Dendritic cell treated with granulocyte-macrophage colony-stimulating factor and Interleukin-4, amounts not matched to agents 40 ng/mL and 50 ng/mL, for 4 days (primary cell): Measurements from ENCODE around the gene ASAP2.

Experiments
- H3K27ac Mint-ChIP-seq: one replicate; pipeline ENCODE4 v1.8.0; 2022; ENCODE audit warnings: mild to moderate bottlenecking, mixed read lengths
- H3K27me3 Mint-ChIP-seq: one replicate; pipeline ENCODE4 v1.8.0; 2022; ENCODE audit warnings: mild to moderate bottlenecking, mixed read lengths
- H3K36me3 Mint-ChIP-seq: one replicate; pipeline ENCODE4 v1.8.0; 2022; ENCODE audit warnings: low read depth, mixed read lengths
- H3K4me1 Mint-ChIP-seq: one replicate; pipeline ENCODE4 v1.8.0; 2022; ENCODE audit warnings: low read depth, mixed read lengths
- H3K4me3 Mint-ChIP-seq: one replicate; pipeline ENCODE4 v1.8.0; 2022; ENCODE audit warnings: mild to moderate bottlenecking, moderate library complexity, mixed read lengths
- H3K9me3 Mint-ChIP-seq: one replicate; pipeline ENCODE4 v1.8.0; 2022; ENCODE audit warnings: mixed read lengths
- intact Hi-C: fragments of 100-400 bp; cut with micrococcal nuclease; formaldehyde crosslinking; loops from one replicate; pipeline ENCODE4 v1.15.0; 2022

ASAP2 gene

DNA sequence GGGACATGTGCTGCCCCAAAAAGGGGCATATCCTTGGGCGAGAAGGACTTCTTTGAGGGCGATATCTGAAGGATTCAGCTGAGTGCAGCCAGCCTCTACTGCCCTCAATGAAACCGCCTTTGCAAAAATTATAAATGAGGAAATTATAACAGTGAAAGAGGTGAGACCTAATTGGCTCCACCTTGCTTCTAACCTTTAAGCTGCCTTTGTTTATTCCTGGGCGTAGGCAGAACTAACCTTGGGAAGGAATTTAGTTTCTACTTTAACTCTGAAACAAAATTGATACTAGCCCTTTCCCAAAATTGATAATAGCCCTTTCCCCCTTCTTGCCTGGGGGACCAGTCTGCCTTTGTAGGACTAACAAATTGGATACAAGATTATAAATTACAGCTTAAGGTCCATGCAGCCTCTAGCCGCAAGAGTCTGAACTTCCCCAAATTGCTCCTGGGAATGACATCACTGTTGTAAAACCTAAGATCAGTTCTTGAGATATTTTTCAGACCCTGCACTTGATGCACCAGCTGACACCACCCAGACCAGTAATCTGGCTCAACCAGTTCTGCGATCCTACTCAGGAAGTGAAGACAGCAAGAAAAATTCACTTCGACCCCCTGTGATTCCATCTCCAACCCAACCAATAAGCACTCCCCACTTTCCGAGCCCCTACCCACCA is 36.0 kb upstream of the ASAP2 start:
- Mint-ChIP-seq H3K27ac (peak overlapping the region; percentile 99), H3K27me3 (no peaks in the 10 kb centered on the region), H3K36me3 (peaks cover 5% of the 10 kb centered on the region), H3K4me3 (no peak overlapping the region), H3K4me1 (peaks cover 74% of the 10 kb centered on the region), H3K9me3 (no peaks in the 10 kb centered on the region)
- intact Hi-C loops, result no loop called here

DNA sequence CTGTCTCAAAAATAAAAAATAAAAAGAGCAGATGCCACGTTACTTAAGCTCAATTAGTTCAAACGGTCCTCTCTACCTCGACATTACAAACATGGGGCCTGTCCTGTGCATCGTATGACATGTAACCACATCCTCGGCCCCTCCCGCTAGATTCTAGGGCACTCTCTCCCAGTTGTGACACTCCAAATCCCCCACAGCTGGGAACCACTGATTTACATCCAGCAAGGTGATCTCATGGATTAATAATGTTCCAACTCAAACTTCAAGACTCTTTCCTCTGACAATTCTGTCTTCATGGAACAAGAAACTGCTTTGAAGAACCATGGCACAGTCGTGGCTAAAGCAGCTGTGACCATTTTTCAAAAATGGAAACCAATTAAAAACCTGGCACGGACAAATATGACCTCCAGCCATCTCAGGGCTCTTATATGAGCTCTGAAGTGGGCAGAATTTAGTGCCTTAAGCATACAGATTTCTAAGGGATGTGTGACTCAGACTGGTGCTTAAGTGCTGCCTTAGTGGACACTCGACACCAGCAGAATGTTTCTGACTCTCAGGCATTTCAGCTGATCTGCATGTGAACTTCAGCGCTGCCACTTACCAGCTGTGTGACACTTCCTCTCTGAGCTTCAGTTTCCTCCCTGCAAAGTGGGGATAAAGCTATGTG is 31.7 kb upstream of the ASAP2 start:
- intact Hi-C loops, result no loop called here
- peaks cover 59% of the 10 kb centered on the region for H3K4me1 Mint-ChIP-seq
- H3K27ac Mint-ChIP-seq, result peak overlapping the region; percentile 79
- no peaks in the 10 kb centered on the region for H3K27me3 Mint-ChIP-seq
- H3K36me3 Mint-ChIP-seq, result no peaks in the 10 kb centered on the region
- no peak overlapping the region for H3K4me3 Mint-ChIP-seq
- no peaks in the 10 kb centered on the region for H3K9me3 Mint-ChIP-seq

DNA sequence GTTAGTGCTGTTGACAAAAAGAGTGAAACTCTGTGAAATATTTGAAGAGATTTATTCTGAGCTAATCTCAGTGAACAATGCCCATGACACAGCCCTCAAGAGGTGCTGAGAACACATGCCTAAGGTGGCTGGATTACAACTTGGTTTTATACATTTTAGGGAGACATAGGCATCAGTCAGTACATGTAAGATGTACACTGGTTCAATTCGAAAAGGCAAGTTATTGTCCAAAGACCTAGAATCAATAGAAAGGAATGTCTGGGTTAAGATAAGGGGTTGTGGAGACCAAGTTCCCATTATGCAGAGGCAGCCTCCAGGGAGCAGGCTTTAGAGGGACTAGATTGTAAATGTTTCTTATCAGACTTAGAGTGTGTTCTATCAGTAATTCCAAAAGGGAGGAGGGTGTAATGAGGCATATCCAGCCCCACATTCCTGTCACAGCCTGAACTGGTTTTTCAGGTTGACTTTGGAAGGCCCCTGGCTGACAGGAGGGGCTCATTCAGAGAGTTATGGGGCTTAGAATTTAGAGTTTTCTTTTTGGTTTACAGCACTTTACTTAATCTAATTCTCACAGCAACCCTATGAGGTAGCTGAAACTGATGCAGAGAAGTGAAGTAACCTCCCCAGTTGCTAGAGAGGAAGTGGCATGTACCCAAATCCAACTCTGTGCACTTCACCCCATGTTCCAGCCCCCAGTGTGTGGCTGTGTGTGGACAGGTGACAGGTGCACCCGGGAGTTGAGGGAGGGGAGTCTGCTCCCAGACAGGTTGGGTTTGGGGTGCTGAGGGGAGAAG is 28.3 kb upstream of the ASAP2 start:
- Mint-ChIP-seq H3K9me3 (peaks cover 9% of the 10 kb centered on the region), H3K27me3 (peaks cover 6% of the 10 kb centered on the region), H3K4me3 (no peak overlapping the region), H3K36me3 (no peaks in the 10 kb centered on the region), H3K27ac (peak overlapping the region; percentile 53), H3K4me1 (peaks cover 54% of the 10 kb centered on the region)
- intact Hi-C loops, result no loop called here

DNA sequence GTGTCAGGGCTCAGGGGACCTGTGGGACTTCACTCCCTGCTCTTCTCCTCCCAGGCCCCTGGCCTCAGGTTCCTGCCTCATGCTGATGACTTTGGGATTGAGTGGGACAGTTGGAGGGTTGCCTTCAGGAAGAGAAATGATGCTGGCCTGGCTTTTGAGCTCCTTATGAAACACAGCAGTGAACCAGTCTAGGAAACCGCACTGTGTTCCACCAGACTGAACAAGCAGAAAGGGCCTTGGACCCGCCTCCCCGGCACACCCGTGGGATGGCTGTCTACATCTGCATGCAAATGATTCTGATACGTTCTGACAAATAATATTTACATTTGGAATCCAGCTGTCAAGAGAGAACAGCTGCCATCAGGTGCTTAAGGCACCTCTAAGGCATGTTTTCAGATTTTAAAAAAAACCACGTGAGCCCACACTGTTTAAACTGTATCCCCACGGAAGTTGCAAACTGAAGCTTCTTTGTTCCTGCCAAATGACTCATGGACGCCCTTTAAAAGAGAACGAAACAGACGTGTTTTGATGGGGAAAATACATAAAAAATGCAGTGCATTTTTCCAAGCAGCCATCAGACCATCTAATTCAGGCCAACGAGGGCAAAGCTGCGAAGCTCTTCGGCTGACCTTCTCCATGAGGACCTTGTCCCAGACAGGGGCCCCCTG is 27.6 kb upstream of the ASAP2 start:
- intact Hi-C loops, result no loop called here
- no peaks in the 10 kb centered on the region for H3K36me3 Mint-ChIP-seq
- H3K4me1 Mint-ChIP-seq, result peaks cover 60% of the 10 kb centered on the region
- H3K4me3 Mint-ChIP-seq, result no peak overlapping the region
- peak overlapping the region; percentile 53 for H3K27ac Mint-ChIP-seq
- H3K27me3 Mint-ChIP-seq, result peaks cover 9% of the 10 kb centered on the region
- H3K9me3 Mint-ChIP-seq, result peaks cover 9% of the 10 kb centered on the region

DNA sequence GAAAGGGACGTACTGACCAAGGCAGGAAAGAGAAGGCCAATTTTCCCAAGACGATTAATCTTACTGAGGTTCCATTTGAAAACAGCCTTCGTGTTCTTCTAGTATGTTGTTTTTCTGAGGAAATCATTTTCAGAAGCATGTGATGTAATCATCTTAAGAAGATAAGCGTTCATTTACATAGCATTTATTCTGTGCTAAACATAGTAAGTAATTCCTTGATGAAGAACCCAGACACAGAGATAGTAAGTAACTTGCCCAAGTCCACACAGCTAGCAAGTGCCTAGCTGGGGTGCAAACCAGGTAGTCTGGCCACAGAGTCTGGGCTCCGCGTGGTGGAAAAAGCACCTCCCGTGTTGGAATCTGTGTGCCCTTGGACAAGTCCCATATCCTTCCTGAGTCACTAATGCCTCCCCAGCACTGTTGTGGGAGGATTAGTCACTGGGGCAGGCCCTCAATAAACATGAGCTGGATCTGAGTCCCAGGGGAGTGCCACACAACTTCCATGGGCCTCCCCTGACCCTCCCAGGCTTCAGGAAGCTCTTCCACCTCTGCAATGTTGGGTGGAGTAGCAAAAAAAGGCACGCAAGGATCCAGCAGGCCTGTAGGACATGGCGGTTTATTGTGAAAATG is 26.9 kb upstream of the ASAP2 start:
- Mint-ChIP-seq H3K9me3 (peaks cover 9% of the 10 kb centered on the region), H3K27me3 (peaks cover 10% of the 10 kb centered on the region)

GRCh38 chr2:9184361-9184760 is 22.3 kb upstream of the ASAP2 start:
- Mint-ChIP-seq H3K4me1 (peaks cover 30% of the 10 kb centered on the region), H3K9me3 (peaks cover 9% of the 10 kb centered on the region), H3K27ac (peak overlapping the region; percentile 19), H3K4me3 (no peak overlapping the region), H3K27me3 (peaks cover 10% of the 10 kb centered on the region), H3K36me3 (no peaks in the 10 kb centered on the region)
- intact Hi-C loops, result no loop called here

More for the DNA sequence above, 26.9 kb upstream of the ASAP2 start:
- Mint-ChIP-seq H3K27ac (peak overlapping the region; percentile 67), H3K4me3 (no peak overlapping the region), H3K36me3 (no peaks in the 10 kb centered on the region), H3K4me1 (peaks cover 54% of the 10 kb centered on the region)
- intact Hi-C loops, result no loop called here

GRCh38 chr2:9187620-9188214 is 18.9 kb upstream of the ASAP2 start:
- Mint-ChIP-seq H3K36me3 (no peaks in the 10 kb centered on the region), H3K27me3 (peaks cover 6% of the 10 kb centered on the region), H3K4me3 (no peak overlapping the region), H3K27ac (no peak overlapping the region), H3K4me1 (peaks cover 44% of the 10 kb centered on the region), H3K9me3 (no peaks in the 10 kb centered on the region)
- intact Hi-C loops, result no loop called here

GRCh38 chr2:9188823-9189222 is 17.8 kb upstream of the ASAP2 start:
- intact Hi-C loops, result no loop called here
- no peaks in the 10 kb centered on the region for H3K9me3 Mint-ChIP-seq
- H3K4me1 Mint-ChIP-seq, result peaks cover 46% of the 10 kb centered on the region
- H3K36me3 Mint-ChIP-seq, result no peaks in the 10 kb centered on the region
- H3K4me3 Mint-ChIP-seq, result no peak overlapping the region
- peaks cover 1% of the 10 kb centered on the region for H3K27me3 Mint-ChIP-seq
- H3K27ac Mint-ChIP-seq, result peak overlapping the region; percentile 92

DNA sequence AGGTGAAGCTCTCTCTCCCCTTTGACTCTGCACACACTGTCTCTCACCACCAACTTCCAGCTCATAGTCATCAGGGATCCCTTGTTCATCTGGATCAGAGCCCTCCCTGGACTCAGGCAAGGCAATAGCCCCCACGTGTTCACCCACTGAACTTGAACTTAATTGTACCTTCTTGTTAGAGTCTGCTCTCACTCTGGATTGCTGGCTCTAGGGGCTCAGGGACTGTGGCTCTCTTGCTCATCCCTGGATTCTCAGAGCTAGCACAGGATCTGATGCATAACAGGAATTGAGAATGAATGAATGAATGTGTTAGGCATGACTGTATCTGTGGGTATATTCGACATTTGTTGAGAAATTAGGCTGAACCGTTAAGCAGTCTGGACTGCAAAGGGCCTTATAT is 16.7 kb upstream of the ASAP2 start:
- intact Hi-C loops, result no loop called here
- Mint-ChIP-seq H3K4me3 (no peak overlapping the region), H3K27me3 (no peaks in the 10 kb centered on the region), H3K4me1 (peaks cover 47% of the 10 kb centered on the region), H3K27ac (peak overlapping the region; percentile 92), H3K9me3 (no peaks in the 10 kb centered on the region), H3K36me3 (no peaks in the 10 kb centered on the region)

DNA sequence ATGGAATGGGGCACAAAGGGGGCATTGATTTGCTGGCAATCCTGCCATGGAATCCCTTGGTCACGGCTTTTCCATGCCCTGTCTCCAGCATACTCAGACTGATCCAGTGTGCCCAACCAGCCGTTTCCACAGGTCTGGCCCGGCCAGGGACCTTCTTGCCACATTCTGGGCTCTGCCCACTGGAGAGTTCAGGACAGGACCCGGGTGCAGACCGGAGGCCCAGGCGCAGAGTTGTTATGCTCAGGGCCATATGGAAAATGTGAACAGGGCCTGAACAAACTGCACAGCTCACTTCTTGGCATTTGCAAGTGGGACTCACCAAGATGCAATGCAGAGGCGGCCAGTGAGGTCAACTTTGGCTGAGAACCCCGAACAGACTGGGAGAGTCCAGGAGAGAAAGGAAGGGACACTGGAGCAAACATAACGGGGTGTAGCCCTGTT is 15.6 kb upstream of the ASAP2 start:
- intact Hi-C loops, result no loop called here
- H3K27me3 Mint-ChIP-seq, result no peaks in the 10 kb centered on the region

GRCh38 chr2:9192712-9193111 is 13.9 kb upstream of the ASAP2 start:
- Mint-ChIP-seq H3K4me1 (peaks cover 52% of the 10 kb centered on the region), H3K9me3 (no peaks in the 10 kb centered on the region), H3K4me3 (no peak overlapping the region), H3K27ac (peak overlapping the region; percentile 92), H3K36me3 (no peaks in the 10 kb centered on the region), H3K27me3 (no peaks in the 10 kb centered on the region)
- intact Hi-C loops, result no loop called here

More for the DNA sequence above, 15.6 kb upstream of the ASAP2 start:
- Mint-ChIP-seq H3K4me3 (peak overlapping the region; percentile 42), H3K36me3 (no peaks in the 10 kb centered on the region), H3K27ac (peak overlapping the region; percentile 92), H3K9me3 (no peaks in the 10 kb centered on the region), H3K4me1 (peaks cover 47% of the 10 kb centered on the region)

DNA sequence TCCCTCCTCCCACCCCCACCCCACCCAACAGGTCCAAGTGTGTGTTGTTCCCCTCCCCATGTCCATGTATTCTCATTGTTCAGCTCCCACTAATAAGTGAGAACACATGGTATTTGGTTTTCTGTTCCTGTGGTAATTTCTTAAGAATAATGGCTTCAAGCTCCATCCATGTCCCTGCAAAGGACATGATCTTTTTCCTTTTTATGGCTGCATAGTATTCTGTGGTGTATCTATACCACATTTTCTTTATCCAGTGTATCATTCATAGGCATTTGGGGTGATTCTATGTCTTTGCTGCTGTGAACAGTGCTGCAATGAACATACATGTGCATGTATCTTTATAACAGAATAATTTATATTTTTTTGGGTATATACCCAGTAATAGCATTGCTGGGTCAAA is 12.3 kb upstream of the ASAP2 start:
- intact Hi-C loops, result no loop called here

GRCh38 chr2:9196637-9197036 is 10.0 kb upstream of the ASAP2 start:
- Mint-ChIP-seq H3K4me3 (no peak overlapping the region), H3K9me3 (no peaks in the 10 kb centered on the region), H3K27me3 (peaks cover 16% of the 10 kb centered on the region), H3K27ac (no peak overlapping the region), H3K4me1 (peaks cover 28% of the 10 kb centered on the region), H3K36me3 (no peaks in the 10 kb centered on the region)
- intact Hi-C loops, result no loop called here

More for the DNA sequence above, 12.3 kb upstream of the ASAP2 start:
- Mint-ChIP-seq H3K27ac (no peak overlapping the region), H3K9me3 (no peaks in the 10 kb centered on the region), H3K27me3 (peaks cover 7% of the 10 kb centered on the region), H3K4me3 (no peak overlapping the region), H3K36me3 (no peaks in the 10 kb centered on the region), H3K4me1 (peaks cover 50% of the 10 kb centered on the region)
